Colonic mucosa (tissue), 4 donors: ENCODE data around the gene ITGA11. TPM values are rescaled to one million over a fixed set of nuclear protein-coding genes. Genes with fewer than 3 reads are reported as not detected.
A peak's percentile ranks its signal among the peaks of the same experiment; 100 is the strongest.

ENCODE experiments used
- DNase-seq: peaks from one replicate; pipeline ENCODE4 v3.0.0-alpha.2; 2020
- H3K27ac ChIP-seq: fragments of 200-600 bp; one replicate; pipeline ENCODE4 v1.8.0; 2021
- H3K27me3 ChIP-seq: fragments of 200-600 bp; one replicate; pipeline ENCODE4 v1.8.0; 2021
- H3K36me3 ChIP-seq: fragments of 200-600 bp; one replicate; pipeline ENCODE4 v1.8.0; 2021
- H3K4me1 ChIP-seq: fragments of 200-600 bp; one replicate; pipeline ENCODE4 v1.8.0; 2021; ENCODE audit warnings: mild to moderate bottlenecking
- H3K4me3 ChIP-seq: fragments of 200-600 bp; one replicate; pipeline ENCODE4 v1.8.0; 2021
- H3K9ac ChIP-seq, 2 donors: one replicate each; pipeline ENCODE4 v1.7.0; 2013; ENCODE audit warnings: control low read depth in 2 of 2, low read depth in 2 of 2, low read length in 2 of 2
- H3K9me3 ChIP-seq: fragments of 200-600 bp; one replicate; pipeline ENCODE4 v1.8.0; 2021
- intact Hi-C: fragments of 100-400 bp; cut with DNase I; formaldehyde crosslinking; loops from one replicate; pipeline ENCODE4 v1.14.1; 2022
- total RNA-seq, 2 donors: library from RNA; stranded (reverse); fragmentation: NEBNext Ultra II Directional in 1 of 2; extraction: Animal tissue kit (Norgen Biotek cat#: 25700) in 1 of 2; gene quantifications; one replicate each; pipeline ENCODE4 v1.2.1, GENCODE V29; 2021
- TF ChIP-seq, protein P1 (sequence below): fragments of 200-600 bp; IDR thresholded peaks from one replicate; pipeline ENCODE4 v1.8.0; 2022; ENCODE audit warnings: antibody characterized with exemption, mild to moderate bottlenecking
- donor health status: healthy.
- donor health status: DM: no; HTN: no; CAD: no.
- donor health status: DM: no; HTN: no; CAD: no.

Gene ITGA11
- total RNA-seq, 2 donors from 2014 or later, result 2.4 to 4.1 TPM

DNA sequence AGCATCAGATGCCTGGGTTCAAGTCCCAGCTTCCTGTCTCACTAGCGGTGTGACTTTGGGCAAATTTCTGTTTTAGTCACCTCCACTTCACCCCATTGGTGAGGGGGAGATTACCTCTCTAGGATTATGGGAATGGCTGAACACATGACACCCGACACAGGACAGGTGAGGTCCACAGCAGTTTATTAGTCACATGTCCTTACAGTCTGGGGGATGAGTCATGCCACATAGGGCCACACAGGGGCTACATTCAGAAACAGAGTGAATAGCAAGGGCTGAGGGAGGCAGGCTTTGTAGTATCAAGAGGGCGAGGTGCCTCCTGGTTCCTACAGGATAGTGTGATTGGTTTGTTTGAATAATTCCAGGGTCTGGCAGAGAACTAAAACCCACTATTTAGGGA is 15.2 kb upstream of the ITGA11 start:
- Histone ChIP-seq H3K4me1 (no peaks in the 10 kb centered on the region), H3K36me3 (no peaks in the 10 kb centered on the region), H3K9me3 (no peaks in the 10 kb centered on the region), H3K9ac (no peak overlapping the region), H3K27ac (no peak overlapping the region), H3K27me3 (no peaks in the 10 kb centered on the region), H3K4me3 (no peak overlapping the region)
- DNase-seq, result no peak
- intact Hi-C loops, result no loop called here
- TF ChIP-seq, protein P1, sequence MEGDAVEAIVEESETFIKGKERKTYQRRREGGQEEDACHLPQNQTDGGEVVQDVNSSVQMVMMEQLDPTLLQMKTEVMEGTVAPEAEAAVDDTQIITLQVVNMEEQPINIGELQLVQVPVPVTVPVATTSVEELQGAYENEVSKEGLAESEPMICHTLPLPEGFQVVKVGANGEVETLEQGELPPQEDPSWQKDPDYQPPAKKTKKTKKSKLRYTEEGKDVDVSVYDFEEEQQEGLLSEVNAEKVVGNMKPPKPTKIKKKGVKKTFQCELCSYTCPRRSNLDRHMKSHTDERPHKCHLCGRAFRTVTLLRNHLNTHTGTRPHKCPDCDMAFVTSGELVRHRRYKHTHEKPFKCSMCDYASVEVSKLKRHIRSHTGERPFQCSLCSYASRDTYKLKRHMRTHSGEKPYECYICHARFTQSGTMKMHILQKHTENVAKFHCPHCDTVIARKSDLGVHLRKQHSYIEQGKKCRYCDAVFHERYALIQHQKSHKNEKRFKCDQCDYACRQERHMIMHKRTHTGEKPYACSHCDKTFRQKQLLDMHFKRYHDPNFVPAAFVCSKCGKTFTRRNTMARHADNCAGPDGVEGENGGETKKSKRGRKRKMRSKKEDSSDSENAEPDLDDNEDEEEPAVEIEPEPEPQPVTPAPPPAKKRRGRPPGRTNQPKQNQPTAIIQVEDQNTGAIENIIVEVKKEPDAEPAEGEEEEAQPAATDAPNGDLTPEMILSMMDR, result no peak

DNA sequence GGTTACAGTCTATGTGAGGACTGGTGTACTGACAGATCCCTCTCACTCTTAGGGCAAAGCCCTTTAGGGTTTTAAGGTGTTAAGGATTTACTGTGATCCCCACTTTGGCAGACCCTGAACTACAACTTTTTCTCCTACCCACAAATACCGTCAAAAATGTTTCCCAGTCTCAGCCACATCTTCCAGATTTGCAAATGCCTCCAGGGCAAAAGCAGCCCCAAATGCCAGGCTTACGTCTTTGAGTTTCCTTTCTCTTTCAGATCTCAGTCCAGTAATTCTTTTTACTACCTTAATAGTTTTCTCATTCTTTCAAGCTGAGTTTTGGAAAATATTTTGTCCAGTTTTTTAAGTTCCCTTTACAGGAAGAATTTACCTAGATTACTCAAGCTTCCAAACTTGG is 13.4 kb upstream of the ITGA11 start:
- Histone ChIP-seq H3K4me3 (no peak overlapping the region), H3K4me1 (no peaks in the 10 kb centered on the region), H3K27ac (no peak overlapping the region), H3K27me3 (no peaks in the 10 kb centered on the region), H3K9ac (no peak overlapping the region), H3K36me3 (no peaks in the 10 kb centered on the region), H3K9me3 (no peaks in the 10 kb centered on the region)
- TF ChIP-seq, protein P1, result no peak
- intact Hi-C loops, result no loop called here
- no peak for DNase-seq

DNA sequence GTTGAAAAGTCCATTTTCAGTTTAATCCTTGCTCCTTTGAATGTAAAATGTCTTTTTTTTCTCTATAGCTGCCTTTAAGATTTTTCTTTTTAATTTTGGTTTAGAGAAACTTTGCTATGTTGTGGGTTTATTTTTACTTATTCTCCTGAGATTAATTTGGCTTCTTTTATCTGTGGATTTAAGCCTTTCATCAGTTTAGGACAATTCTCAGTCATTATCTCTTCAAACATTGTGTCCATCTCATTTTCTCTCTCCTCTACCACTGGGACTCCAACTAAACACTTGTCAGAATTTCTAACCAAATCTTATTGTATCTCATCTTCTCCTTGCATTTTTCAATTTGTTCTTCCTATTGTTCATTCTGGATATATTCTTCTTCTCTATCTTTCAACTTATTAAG is 12.4 kb upstream of the ITGA11 start:
- Histone ChIP-seq H3K27ac (no peak overlapping the region), H3K4me1 (no peaks in the 10 kb centered on the region), H3K9me3 (no peaks in the 10 kb centered on the region), H3K36me3 (no peaks in the 10 kb centered on the region), H3K4me3 (no peak overlapping the region), H3K27me3 (no peaks in the 10 kb centered on the region), H3K9ac (no peak overlapping the region)
- intact Hi-C loops, result no loop called here
- TF ChIP-seq, protein P1, result no peak
- DNase-seq, result no peak

DNA sequence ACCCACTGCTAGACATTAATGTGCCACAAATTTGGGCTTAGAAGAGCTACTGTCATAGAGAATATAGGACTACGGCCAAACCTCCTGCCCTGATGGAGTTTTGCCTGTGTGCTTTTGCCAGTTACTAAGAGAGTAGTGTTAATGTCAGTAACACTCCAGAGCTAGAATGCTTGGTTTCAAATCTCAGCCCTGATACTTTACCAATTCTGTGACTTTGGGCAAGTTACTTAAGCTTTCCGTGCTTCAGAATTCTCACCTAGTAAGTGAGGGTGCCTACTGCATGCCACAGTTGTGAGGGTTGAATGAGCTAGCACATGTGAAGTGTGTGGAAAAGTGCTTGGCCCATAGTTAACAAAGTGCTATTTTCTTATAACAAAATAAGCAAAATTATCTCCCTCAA is 10.9 kb upstream of the ITGA11 start:
- TF ChIP-seq, protein P1, result no peak
- no peak overlapping the region for H3K27ac ChIP-seq
- H3K4me1 ChIP-seq, result no peaks in the 10 kb centered on the region
- no peaks in the 10 kb centered on the region for H3K27me3 ChIP-seq
- DNase-seq, result no peak
- H3K36me3 ChIP-seq, result no peaks in the 10 kb centered on the region
- H3K9me3 ChIP-seq, result no peaks in the 10 kb centered on the region
- intact Hi-C loops, result no loop called here
- no peak overlapping the region for H3K4me3 ChIP-seq
- no peak overlapping the region for H3K9ac ChIP-seq

DNA sequence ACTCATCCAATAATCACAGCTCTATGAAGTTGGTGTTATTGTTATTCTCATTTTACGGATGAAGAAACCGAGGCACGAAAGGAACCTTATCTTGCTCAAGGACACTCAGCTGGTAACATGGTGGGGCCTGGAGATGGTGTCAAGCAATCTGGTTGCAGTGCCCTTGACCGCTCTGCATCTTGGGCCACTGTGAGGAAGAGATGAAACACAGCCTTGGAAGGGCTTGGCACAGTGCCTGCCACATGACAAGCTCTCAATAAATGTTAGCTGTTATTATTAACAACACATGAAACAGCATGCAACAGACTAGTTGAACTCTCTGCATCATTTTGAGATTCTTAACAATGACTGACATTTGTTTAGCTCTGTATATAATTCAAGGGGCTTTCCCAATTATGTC is 10.1 kb upstream of the ITGA11 start:
- H3K4me1 ChIP-seq, result no peaks in the 10 kb centered on the region
- TF ChIP-seq, protein P1, result no peak
- H3K9ac ChIP-seq, result no peak overlapping the region
- no peak overlapping the region for H3K27ac ChIP-seq
- intact Hi-C loops, result no loop called here
- DNase-seq, result peak; percentile 25
- H3K27me3 ChIP-seq, result no peaks in the 10 kb centered on the region
- H3K36me3 ChIP-seq, result no peaks in the 10 kb centered on the region
- no peak overlapping the region for H3K4me3 ChIP-seq
- H3K9me3 ChIP-seq, result no peaks in the 10 kb centered on the region
